Left renal pelvis (tissue), 4 donors: ENCODE measurements around the gene LRRN4. TPM values are rescaled to one million over a fixed set of nuclear protein-coding genes. Genes with fewer than 3 reads are reported as not detected.
"Not testable (repeated sequence)": the region's sequence is repeated elsewhere in the genome, so short reads cannot be mapped to it uniquely, and the experiment has no call there.

Experiments used
- DNase-seq, 4 donors: peaks; one replicate each; pipeline ENCODE4 v3.0.0-alpha.2; 2013; ENCODE audit warnings: low read depth in 4 of 4, low spot score in 3 of 4
- polyA plus RNA-seq, 4 donors: library from polyadenylated mRNA; unstranded; fragments of 120-200 nt; gene quantifications; one replicate each; pipeline ENCODE4 v1.2.1, GENCODE V29; 2013; ENCODE audit not compliant: insufficient read length in 4 of 4

LRRN4 gene
- polyA plus RNA-seq, 4 donors = 5.5 to 15.8 (median 11.3) TPM

DNA sequence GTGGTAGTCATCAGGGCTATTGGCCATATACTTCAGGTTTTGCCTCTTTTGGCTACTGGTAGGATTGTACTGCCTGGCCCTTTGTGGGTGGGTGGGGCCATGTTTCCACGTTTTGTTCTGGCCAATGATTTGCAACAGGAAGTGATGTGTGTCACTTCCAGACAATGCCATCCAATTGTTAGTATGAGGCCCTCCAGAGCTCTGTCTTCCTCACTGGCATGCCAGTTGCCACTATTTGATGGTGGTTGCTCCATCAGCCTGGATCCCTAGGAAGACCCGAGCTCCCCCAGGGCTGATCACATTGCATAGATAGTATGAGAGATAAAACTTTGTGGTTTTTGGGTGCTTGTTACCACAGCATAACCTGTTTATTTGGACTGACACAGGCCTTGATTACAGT, 7.7 kb upstream of the LRRN4 start:
- no peak for DNase-seq

GRCh38 chr20:6060213-6060612, 6.4 kb upstream of the LRRN4 start:
- DNase-seq = no peak

DNA sequence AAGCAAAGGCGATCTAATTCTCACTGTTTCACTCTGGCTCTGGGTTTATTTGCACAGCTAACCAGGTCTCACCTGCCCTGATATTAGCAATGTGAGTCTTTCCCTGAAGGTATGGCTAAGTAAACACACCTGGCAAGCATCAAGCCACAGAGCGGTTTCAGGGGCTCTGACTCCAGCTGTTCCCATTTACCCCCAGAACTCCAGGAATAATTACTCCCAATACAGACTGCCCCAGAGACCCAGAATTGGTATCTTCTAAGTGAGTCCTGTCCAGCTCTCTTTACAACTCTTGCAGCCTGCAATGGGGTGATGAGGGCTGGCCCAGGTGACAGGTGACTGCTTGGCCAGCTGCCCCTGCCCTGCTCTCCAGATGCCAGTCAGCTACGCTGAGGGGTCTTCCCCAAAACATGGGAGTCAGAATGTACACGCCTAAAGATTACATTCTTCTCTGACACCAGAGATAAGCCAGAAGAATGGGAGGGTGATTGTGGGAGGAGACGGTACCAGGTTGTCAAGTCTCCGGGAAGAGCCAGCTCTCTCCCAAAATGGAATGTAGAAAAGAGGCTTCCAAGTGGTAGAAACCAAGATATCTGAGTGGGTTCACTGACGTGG, 4.9 kb upstream of the LRRN4 start:
- DNase-seq = no peak

GRCh38 chr20:6057691-6058090, 3.8 kb upstream of the LRRN4 start:
- DNase-seq = no peak

DNA sequence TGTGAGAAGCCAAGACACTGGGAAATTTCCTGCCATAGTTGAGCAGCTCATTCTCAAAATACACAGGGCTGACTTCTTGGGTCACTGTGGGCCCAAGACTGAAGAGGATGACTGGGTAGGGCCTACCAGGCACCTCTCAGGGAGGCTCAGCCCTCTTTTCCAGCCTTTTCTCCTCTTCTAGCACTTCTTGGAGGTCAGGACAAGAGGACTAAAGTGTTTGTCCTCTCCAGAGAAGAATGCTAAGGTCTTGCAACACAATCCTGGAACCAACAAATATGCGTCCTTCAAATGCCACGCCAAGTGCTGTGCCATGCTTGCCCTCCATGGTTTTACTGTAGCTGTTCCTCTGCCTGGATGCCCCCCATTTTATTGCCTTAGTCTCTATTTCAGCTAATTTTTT, 3.3 kb upstream of the LRRN4 start:
- DNase-seq = no peak

- DNase-seq = no peak
These were observed 2.2 kb upstream of the LRRN4 start for GRCh38 chr20:6055981-6056569.

GRCh38 chr20:6055161-6055783, 1.4 kb upstream of the LRRN4 start:
- no peak for DNase-seq

DNA sequence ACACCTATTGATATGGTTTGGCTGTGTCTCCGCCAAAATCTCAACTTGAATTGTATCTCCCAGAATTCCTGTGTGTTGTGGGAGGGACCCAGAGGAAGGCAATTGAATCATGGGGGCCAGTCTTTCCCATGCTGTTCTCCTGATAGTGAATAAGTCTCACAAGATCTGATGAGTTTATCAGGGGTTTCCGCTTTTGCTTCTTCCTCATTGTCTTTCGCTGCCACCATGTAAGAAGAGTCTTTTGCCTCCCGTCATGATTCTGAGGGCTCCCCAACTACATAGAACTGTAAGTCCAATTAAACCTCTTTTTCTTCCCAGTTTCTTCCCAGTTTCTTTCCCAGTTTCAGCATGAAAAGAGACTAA, 810 bp upstream of the LRRN4 start:
- DNase-seq = not testable (repeated sequence)

GRCh38 chr20:6053064-6053775, 640 bp downstream of the LRRN4 start:
- DNase-seq = no peak

GRCh38 chr20:6051505-6051904, 2.4 kb downstream of the LRRN4 start:
- DNase-seq = no peak

GRCh38 chr20:6048391-6048790, 5.5 kb downstream of the LRRN4 start:
- DNase-seq = no peak

DNA sequence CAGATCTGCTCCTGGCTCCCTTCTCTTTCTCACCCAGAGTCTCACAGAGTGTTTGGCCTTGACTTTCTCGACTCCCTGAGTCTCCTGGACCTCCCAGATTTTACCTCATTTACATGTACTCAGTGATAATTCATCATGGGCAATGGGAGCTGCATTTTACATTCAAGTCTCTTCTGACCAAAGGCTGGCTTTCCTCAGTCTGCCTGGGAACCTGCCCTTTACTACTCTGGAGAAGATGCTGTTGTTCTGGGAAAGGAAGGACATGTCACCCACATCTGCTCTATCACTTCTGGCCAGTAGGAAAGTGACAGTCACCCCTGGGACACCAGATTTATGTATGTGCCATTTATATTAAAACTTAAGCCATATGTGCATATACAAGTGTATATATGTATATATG, 7.4 kb downstream of the LRRN4 start:
- no peak for DNase-seq

- no peak for DNase-seq
These were observed 8.3 kb downstream of the LRRN4 start for GRCh38 chr20:6045566-6045965.

GRCh38 chr20:6044115-6044514, 9.7 kb downstream of the LRRN4 start:
- DNase-seq = no peak

- no peak for DNase-seq
These were observed 12.0 kb downstream of the LRRN4 start for GRCh38 chr20:6041808-6042265.

- DNase-seq = no peak
These were observed 12.7 kb downstream of the LRRN4 start for GRCh38 chr20:6040958-6041807.

DNA sequence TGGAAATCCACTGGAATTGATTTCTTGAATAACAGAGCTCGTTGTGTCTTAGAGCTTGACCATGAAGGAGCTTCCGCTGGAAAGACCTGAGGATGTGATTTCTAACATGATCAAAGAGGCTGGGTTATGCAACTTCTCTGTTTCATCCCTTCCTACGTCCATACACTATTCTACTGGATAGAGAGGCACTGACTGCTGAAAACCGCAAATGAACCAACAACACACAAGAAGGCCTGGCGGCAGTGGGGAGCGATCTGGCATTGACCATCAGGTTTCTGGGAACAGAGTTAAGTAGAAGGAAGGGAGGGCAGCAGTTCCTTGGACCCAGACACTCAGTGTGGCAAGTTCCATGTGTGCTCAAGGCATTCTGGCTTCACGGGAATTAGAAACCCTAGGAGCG, 13.3 kb downstream of the LRRN4 start:
- DNase-seq = no peak

GRCh38 chr20:6039766-6040165, 14.1 kb downstream of the LRRN4 start:
- DNase-seq = no peak

- no peak for DNase-seq
These were observed 15.6 kb downstream of the LRRN4 start for GRCh38 chr20:6038256-6038655.

DNA sequence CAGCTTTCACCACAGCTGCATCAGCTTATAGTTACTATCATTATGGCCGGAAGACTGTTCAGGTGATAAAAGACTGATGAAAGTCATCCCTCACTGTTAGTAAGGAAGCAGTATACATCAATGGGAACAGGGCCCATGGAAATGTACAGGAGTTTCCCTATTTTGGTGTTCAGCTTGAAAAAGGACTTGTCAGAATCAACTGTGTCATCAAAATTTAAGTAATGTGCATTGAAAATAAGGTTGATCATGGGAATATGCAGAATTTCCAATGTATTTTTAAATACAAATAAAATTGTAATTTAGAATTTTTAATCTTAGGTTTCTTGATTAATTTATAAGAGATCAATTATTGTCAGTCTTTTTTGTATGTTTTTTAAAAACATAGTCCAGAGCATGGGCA, 16.8 kb downstream of the LRRN4 start:
- no peak for DNase-seq

DNA sequence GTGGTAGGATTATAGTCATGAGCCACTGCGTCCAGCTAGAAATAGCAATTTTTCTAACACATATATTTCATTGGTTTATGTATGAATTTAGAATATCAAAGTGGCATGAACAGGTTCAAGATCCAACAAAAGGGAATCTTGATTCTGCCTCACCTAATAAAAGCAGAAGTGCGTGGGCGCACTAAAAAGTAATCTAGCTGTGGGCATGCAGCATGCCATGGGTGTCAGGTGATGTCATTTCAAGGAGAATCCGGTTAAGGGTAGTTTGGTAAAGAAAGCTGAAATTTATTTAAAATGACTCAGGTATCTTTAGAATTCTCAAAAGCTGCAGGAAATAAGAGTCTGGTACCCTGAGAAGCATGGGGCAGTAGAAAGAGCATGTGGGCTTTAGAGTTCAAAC, 17.6 kb downstream of the LRRN4 start:
- no peak for DNase-seq
